Upper lobe of left lung (tissue), 4 donors: ENCODE results near the gene HDAC2.

Experiments
- CTCF ChIP-seq, 6 experiments: fragments of 450-650 bp in 4 of 6; fragments of 200-600 bp in 2 of 6; sonication (generic) in 2 of 6; IDR thresholded peaks; one replicate each; pipeline ENCODE4 v1.5.1; 2016 to 2019; ENCODE audit warnings: antibody characterized with exemption in 6 of 6
- EP300 ChIP-seq, 4 donors: sonication (generic); formaldehyde crosslinking; IDR thresholded peaks; one replicate each; pipeline ENCODE4 v1.5.1; 2017; ENCODE audit warnings: antibody characterized with exemption in 4 of 4, control low read depth in 2 of 4
- POLR2A ChIP-seq, 4 donors: fragments of 450-650 bp; IDR thresholded peaks; one replicate each; pipeline ENCODE4 v1.5.1; 2016 to 2017; ENCODE audit warnings: antibody characterized with exemption in 4 of 4, mild to moderate bottlenecking in 2 of 4
- POLR2AphosphoS5 ChIP-seq, 2 donors: sonication (generic); formaldehyde crosslinking; IDR thresholded peaks; one replicate each; pipeline ENCODE4 v1.5.1; 2017; ENCODE audit warnings: antibody characterized with exemption in 2 of 2

- TF ChIP-seq EP300 (IDR thresholded peaks at IDR 0.05) (no peak), CTCF (IDR thresholded peaks at IDR 0.05) (no peak), POLR2A (IDR thresholded peaks at IDR 0.05) (no peak), POLR2AphosphoS5 (IDR thresholded peaks at IDR 0.05) (no peak)
Observed at GRCh38 chr6:114009192-114009591, 38.2 kb upstream of the HDAC2 start.
